ENCODE data around the gene VPS52.

Gene VPS52

DNA sequence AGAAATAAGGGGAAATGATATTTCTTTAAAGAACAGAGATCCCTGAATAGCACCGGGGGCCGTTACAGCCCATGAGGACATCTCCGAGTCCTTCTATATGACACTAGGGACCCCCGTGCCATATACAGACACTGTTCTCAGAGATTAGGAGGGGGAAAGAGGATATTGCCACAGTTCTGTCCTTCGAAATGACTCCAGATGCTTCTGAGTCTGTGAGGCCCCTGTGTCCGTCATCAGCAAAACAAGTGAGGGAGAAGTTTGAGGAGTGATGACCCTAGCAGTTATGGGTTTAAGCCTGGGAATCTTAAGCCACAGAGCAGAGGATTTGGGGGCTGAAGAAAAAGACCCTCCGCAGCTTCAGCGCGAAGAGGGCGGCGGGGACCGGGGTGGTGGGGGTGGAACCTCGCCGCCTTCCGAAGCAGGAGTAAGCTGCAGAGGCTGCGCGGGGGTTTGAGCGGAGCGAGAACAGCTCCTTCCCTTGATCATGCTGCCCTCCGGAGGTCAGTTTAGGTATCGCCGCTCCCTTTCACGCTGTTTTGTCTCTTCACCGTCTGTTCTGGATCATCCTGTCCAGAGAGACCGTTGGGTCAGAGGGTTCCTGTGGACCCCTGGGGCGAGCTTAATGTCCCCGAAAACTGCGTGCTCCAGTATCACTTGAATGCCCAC is 23.6 kb downstream of the VPS52 start:
- TF ChIP-seq CSDC2 (CRISPR knock-in tag; IDR thresholded peaks at IDR 0.05) (no peak), ZFP3 (CRISPR knock-in tag; IDR thresholded peaks at IDR 0.05) (no peak), TCF4 (CRISPR knock-in tag; IDR thresholded peaks at IDR 0.05; ENCODE audit: borderline replicate concordance) (no peak), ESRRG (CRISPR knock-in tag; IDR thresholded peaks at IDR 0.05) (no peak), PPARA (CRISPR knock-in tag; IDR thresholded peaks at IDR 0.05; ENCODE audit: borderline replicate concordance) (no peak), PATZ1 (CRISPR knock-in tag; IDR thresholded peaks at IDR 0.05; ENCODE audit: borderline replicate concordance) (no peak), ARNTL (CRISPR knock-in tag; IDR thresholded peaks at IDR 0.05; ENCODE audit: borderline replicate concordance, low read depth) (no peak)
- ATAC-seq = peak; percentile 72

GRCh38 chr6:33243476-33243875 is 28.2 kb downstream of the VPS52 start:
- TF ChIP-seq ISL1 (CRISPR knock-in tag; IDR thresholded peaks at IDR 0.05) (no peak), RARB (CRISPR knock-in tag; IDR thresholded peaks at IDR 0.05) (no peak), PPARA (CRISPR knock-in tag; IDR thresholded peaks at IDR 0.05; ENCODE audit: borderline replicate concordance) (no peak), SNAI2 (CRISPR knock-in tag; IDR thresholded peaks at IDR 0.05) (no peak)
- TF ChIP-seq, protein P1, sequence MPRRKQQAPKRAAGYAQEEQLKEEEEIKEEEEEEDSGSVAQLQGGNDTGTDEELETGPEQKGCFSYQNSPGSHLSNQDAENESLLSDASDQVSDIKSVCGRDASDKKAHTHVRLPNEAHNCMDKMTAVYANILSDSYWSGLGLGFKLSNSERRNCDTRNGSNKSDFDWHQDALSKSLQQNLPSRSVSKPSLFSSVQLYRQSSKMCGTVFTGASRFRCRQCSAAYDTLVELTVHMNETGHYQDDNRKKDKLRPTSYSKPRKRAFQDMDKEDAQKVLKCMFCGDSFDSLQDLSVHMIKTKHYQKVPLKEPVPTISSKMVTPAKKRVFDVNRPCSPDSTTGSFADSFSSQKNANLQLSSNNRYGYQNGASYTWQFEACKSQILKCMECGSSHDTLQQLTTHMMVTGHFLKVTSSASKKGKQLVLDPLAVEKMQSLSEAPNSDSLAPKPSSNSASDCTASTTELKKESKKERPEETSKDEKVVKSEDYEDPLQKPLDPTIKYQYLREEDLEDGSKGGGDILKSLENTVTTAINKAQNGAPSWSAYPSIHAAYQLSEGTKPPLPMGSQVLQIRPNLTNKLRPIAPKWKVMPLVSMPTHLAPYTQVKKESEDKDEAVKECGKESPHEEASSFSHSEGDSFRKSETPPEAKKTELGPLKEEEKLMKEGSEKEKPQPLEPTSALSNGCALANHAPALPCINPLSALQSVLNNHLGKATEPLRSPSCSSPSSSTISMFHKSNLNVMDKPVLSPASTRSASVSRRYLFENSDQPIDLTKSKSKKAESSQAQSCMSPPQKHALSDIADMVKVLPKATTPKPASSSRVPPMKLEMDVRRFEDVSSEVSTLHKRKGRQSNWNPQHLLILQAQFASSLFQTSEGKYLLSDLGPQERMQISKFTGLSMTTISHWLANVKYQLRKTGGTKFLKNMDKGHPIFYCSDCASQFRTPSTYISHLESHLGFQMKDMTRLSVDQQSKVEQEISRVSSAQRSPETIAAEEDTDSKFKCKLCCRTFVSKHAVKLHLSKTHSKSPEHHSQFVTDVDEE (CRISPR knock-in tag; IDR thresholded peaks at IDR 0.05) = no peak
- TF ChIP-seq, protein P2, sequence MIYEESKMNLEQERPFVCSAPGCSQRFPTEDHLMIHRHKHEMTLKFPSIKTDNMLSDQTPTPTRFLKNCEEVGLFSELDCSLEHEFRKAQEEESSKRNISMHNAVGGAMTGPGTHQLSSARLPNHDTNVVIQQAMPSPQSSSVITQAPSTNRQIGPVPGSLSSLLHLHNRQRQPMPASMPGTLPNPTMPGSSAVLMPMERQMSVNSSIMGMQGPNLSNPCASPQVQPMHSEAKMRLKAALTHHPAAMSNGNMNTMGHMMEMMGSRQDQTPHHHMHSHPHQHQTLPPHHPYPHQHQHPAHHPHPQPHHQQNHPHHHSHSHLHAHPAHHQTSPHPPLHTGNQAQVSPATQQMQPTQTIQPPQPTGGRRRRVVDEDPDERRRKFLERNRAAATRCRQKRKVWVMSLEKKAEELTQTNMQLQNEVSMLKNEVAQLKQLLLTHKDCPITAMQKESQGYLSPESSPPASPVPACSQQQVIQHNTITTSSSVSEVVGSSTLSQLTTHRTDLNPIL (CRISPR knock-in tag; IDR thresholded peaks at IDR 0.05; ENCODE audit: low read depth) = no peak

DNA sequence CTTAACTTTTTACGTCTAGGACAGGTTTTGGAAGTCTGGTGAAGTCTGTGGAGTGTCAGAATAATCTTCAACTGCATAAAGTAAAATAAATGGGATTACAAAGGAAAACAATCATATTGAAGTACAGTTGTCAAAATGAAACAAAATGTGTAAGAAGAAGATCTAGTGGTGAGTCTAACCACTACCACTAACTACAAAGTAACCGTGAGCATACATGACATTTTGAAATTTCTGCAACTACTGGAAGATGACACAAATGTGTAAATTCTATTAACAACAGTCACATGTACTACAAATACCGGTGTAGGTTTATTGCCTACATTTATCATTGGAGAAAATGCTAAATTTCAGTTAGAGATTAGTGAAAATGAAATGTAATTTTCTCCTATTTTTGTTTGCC is 29.7 kb downstream of the VPS52 start:
- TF ChIP-seq TOX (CRISPR knock-in tag; IDR thresholded peaks at IDR 0.05; ENCODE audit: borderline replicate concordance) = no peak
- no peak for TF ChIP-seq ZNF8 (CRISPR knock-in tag; IDR thresholded peaks at IDR 0.05)
- TF ChIP-seq ZFP3 (CRISPR knock-in tag; IDR thresholded peaks at IDR 0.05) = no peak
- TF ChIP-seq ESRRG (CRISPR knock-in tag; IDR thresholded peaks at IDR 0.05) = no peak
- TF ChIP-seq BACH2 (CRISPR knock-in tag; IDR thresholded peaks at IDR 0.05; ENCODE audit: borderline replicate concordance) = no peak
- no peak for TF ChIP-seq ZNF565 (CRISPR knock-in tag; conservative IDR thresholded peaks at IDR 0.05; ENCODE audit: low read depth)
- TF ChIP-seq, protein P1 (CRISPR knock-in tag; IDR thresholded peaks at IDR 0.05) = no peak
- no peak for TF ChIP-seq ISL1 (CRISPR knock-in tag; IDR thresholded peaks at IDR 0.05)
- TF ChIP-seq, protein P2 (CRISPR knock-in tag; IDR thresholded peaks at IDR 0.05; ENCODE audit: low read depth) = no peak
- no peak for TF ChIP-seq OSR1 (CRISPR knock-in tag; IDR thresholded peaks at IDR 0.05)
- no peak for TF ChIP-seq RARB (CRISPR knock-in tag; IDR thresholded peaks at IDR 0.05)
- no peak for TF ChIP-seq ZFP30 (CRISPR knock-in tag; IDR thresholded peaks at IDR 0.05)
- ATAC-seq = no peak

More at GRCh38 chr6:33243476-33243875, 28.2 kb downstream of the VPS52 start:
- ATAC-seq = no peak
